Aorta (tissue), 5 donors: ENCODE data around the gene EXOC4. TPM values are rescaled to one million over a fixed set of nuclear protein-coding genes. Genes with fewer than 3 reads are reported as not detected.

ENCODE experiments used
- ATAC-seq: fragments of 200-7000 bp; cut with Tn5 transposase; one replicate; pipeline ENCODE4 v1.9.1; 2022; ENCODE audit warnings: moderate library complexity; ENCODE audit not compliant: low FRiP score
- DNase-seq, 2 donors: peaks; one replicate each; pipeline ENCODE4 v3.0.0-alpha.2; 2020
- H3K27ac ChIP-seq, 2 donors: one replicate each; pipeline ENCODE4 v1.5.1; 2013; ENCODE audit warnings: low read length in 2 of 2, mild to moderate bottlenecking in 2 of 2, moderate library complexity in 2 of 2, control low read depth in 1 of 2, inconsistent platforms in 1 of 2, low read depth in 1 of 2
- H3K27me3 ChIP-seq, 2 donors: one replicate each; pipeline ENCODE4 v1.6.1; 2013; ENCODE audit warnings: control low read depth in 1 of 2, low read length in 1 of 2, mild to moderate bottlenecking in 1 of 2, moderate library complexity in 1 of 2; ENCODE audit not compliant: insufficient read depth in 2 of 2, control insufficient read depth in 1 of 2
- H3K36me3 ChIP-seq, 2 donors: one replicate each; pipeline ENCODE4 v1.6.1; 2013; ENCODE audit warnings: control low read depth in 1 of 2, low read length in 1 of 2, mild to moderate bottlenecking in 1 of 2; ENCODE audit not compliant: insufficient read depth in 2 of 2, control insufficient read depth in 1 of 2
- H3K4me1 ChIP-seq, 2 donors: one replicate each; pipeline ENCODE4 v1.6.1; 2013; ENCODE audit warnings: low read length in 2 of 2, control low read depth in 1 of 2, mild to moderate bottlenecking in 1 of 2, moderate library complexity in 1 of 2; ENCODE audit not compliant: insufficient read depth in 2 of 2, control insufficient read depth in 1 of 2
- H3K4me3 ChIP-seq, 2 donors: one replicate each; pipeline ENCODE4 v1.5.1; 2013; ENCODE audit warnings: low read length in 2 of 2, control low read depth in 1 of 2, mild to moderate bottlenecking in 1 of 2
- H3K9me3 ChIP-seq: one replicate; pipeline ENCODE4 v1.6.1; 2013; ENCODE audit warnings: mild to moderate bottlenecking, low read length; ENCODE audit not compliant: control insufficient read depth
- whole genome bisulfite sequencing, 2 donors: extraction: QIAGEN DNeasy Blood & Tissue Kit; methylation state at CpG; one replicate each; pipeline ENCODE4 v1.1.7; 2013; 5-methylcytosine and 5-hydroxymethylcytosine counted together
- intact Hi-C, 2 donors: fragments of 100-400 bp; cut with DNase I; formaldehyde crosslinking; loops; one replicate each; pipeline versions ENCODE4 v1.14.2 to v1.15.0; 2022
- polyA plus RNA-seq, 2 donors: library from polyadenylated mRNA; stranded (reverse); fragments of 200-250 nt; gene quantifications; one replicate each; pipeline ENCODE4 v1.2.3, GENCODE V29; 2013
- total RNA-seq, 2 donors: library from RNA; stranded (reverse); fragmentation: NEBNext Ultra II Directional; extraction: Animal tissue kit (Norgen Biotek cat#: 25700); gene quantifications; one replicate each; pipeline ENCODE4 v1.2.1, GENCODE V29; 2021
- donor health status: healthy with polysubstance abuse.
- donor health status: Bipolar disorder and iron deficiency.
- donor health status: DM: no; HTN: no; CAD: no.
- donor health status: DM: no; HTN: no; CAD: no.
- donor health status: DM: yes; HTN: yes; CAD: no.

The EXOC4 gene
- total and polyA plus RNA-seq, 4 donors = 19.9 to 109 (median 45.9) TPM

DNA sequence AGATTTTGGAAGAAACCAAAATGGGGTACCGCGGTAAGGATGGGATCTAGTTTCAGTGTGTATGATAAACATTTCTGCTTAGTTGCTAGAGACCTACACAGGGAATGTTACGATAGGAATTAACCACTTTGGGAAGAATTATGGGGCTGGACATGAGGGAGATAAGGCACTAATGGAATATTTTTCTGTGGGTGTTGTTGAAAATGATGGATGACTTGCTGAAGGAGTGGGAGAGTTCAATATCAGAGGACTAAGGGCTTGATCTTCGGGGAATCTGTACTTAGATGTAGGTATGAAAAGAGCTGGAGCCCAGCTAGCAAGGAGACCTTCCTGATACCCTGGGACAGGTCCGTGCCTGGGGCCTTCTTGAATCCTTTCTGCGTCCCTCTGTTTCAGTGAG, 303.7 kb downstream of the EXOC4 start:
- intact Hi-C loops = no loop called here
- DNase-seq (no peak), ATAC-seq (no peak)
- no peaks in the 10 kb centered on the region for H3K27me3 ChIP-seq
- H3K4me3 ChIP-seq = no peak overlapping the region
- WGBS, 2 donors = 70 to 73% methylated on average over 6 of the region's 6 CpGs
- H3K9me3 ChIP-seq = no peaks in the 10 kb centered on the region
- no peak overlapping the region for H3K27ac ChIP-seq
- H3K36me3 ChIP-seq = no peaks in the 10 kb centered on the region
- no peaks in the 10 kb centered on the region for H3K4me1 ChIP-seq

- Histone ChIP-seq H3K27me3 (no peaks in the 10 kb centered on the region), H3K4me1 (no peaks in the 10 kb centered on the region), H3K4me3 (no peak overlapping the region), H3K9me3 (no peaks in the 10 kb centered on the region), H3K27ac (no peak overlapping the region), H3K36me3 (no peaks in the 10 kb centered on the region)
- ATAC-seq = no peak
- intact Hi-C loops = no loop called here
- 94 to 97% methylated on average over 2 of the region's 2 CpGs for WGBS, 2 donors
- no peak for DNase-seq
Observed at GRCh38 chr7:133560900-133561299, 308.0 kb downstream of the EXOC4 start.

GRCh38 chr7:133561396-133561795, 308.5 kb downstream of the EXOC4 start:
- H3K4me3 ChIP-seq = no peak overlapping the region
- WGBS, 2 donors = 77 to 88% methylated on average over 3 of the region's 3 CpGs
- H3K36me3 ChIP-seq = no peaks in the 10 kb centered on the region
- H3K27me3 ChIP-seq = no peaks in the 10 kb centered on the region
- H3K27ac ChIP-seq = no peak overlapping the region
- intact Hi-C loops = no loop called here
- H3K9me3 ChIP-seq = no peaks in the 10 kb centered on the region
- DNase-seq (no peak), ATAC-seq (no peak)
- H3K4me1 ChIP-seq = no peaks in the 10 kb centered on the region

- H3K4me1 ChIP-seq = no peaks in the 10 kb centered on the region
- intact Hi-C loops = no loop called here
- no peaks in the 10 kb centered on the region for H3K27me3 ChIP-seq
- no peak for DNase-seq
- no peaks in the 10 kb centered on the region for H3K9me3 ChIP-seq
- H3K36me3 ChIP-seq = no peaks in the 10 kb centered on the region
- WGBS, 2 donors = 78 to 86% methylated on average over 4 of the region's 4 CpGs
- no peak overlapping the region for H3K4me3 ChIP-seq
- H3K27ac ChIP-seq = no peak overlapping the region
- ATAC-seq = no peak
Observed at GRCh38 chr7:133562621-133563020, 309.7 kb downstream of the EXOC4 start.

- WGBS, 2 donors = 80 to 90% methylated on average over 5 of the region's 5 CpGs
- H3K36me3 ChIP-seq = no peaks in the 10 kb centered on the region
- DNase-seq = no peak
- no peaks in the 10 kb centered on the region for H3K4me1 ChIP-seq
- no peaks in the 10 kb centered on the region for H3K9me3 ChIP-seq
- no peak overlapping the region for H3K4me3 ChIP-seq
- intact Hi-C loops = no loop called here
- no peak for ATAC-seq
- no peak overlapping the region for H3K27ac ChIP-seq
- no peaks in the 10 kb centered on the region for H3K27me3 ChIP-seq
Observed at GRCh38 chr7:133563251-133563650, 310.4 kb downstream of the EXOC4 start.

DNA sequence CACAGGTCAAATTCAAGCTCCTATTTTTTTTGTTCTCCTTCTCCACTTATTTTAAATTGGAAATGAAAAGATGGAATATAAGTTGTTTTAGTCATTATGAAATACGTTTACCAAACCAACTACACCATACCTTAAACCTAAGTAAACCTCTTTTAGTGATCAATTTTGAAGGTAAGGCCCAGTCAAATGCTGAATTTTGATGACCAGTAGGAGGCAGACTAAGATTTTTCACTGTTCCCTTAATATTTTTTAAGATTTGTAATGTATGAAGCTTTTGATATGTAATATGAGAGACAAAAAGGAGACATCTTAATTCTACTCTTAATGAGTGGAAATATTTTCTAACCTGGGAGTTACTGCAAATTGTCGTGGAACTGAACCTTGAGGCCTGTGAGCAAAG, 311.6 kb downstream of the EXOC4 start:
- Histone ChIP-seq H3K36me3 (no peaks in the 10 kb centered on the region), H3K9me3 (no peaks in the 10 kb centered on the region), H3K27ac (no peak overlapping the region), H3K27me3 (no peaks in the 10 kb centered on the region), H3K4me1 (no peaks in the 10 kb centered on the region), H3K4me3 (no peak overlapping the region)
- ATAC-seq = no peak
- no peak for DNase-seq
- intact Hi-C loops = no loop called here
- WGBS, 2 donors = 96 to 97% methylated on average over 2 of the region's 2 CpGs

GRCh38 chr7:133568544-133568943, 315.7 kb downstream of the EXOC4 start:
- DNase-seq (no peak), ATAC-seq (no peak)
- no peaks in the 10 kb centered on the region for H3K4me1 ChIP-seq
- no peaks in the 10 kb centered on the region for H3K36me3 ChIP-seq
- no peaks in the 10 kb centered on the region for H3K9me3 ChIP-seq
- intact Hi-C loops = no loop called here
- 69 to 77% methylated on average over 3 of the region's 3 CpGs for WGBS, 2 donors
- no peak overlapping the region for H3K27ac ChIP-seq
- H3K4me3 ChIP-seq = no peak overlapping the region
- no peaks in the 10 kb centered on the region for H3K27me3 ChIP-seq

DNA sequence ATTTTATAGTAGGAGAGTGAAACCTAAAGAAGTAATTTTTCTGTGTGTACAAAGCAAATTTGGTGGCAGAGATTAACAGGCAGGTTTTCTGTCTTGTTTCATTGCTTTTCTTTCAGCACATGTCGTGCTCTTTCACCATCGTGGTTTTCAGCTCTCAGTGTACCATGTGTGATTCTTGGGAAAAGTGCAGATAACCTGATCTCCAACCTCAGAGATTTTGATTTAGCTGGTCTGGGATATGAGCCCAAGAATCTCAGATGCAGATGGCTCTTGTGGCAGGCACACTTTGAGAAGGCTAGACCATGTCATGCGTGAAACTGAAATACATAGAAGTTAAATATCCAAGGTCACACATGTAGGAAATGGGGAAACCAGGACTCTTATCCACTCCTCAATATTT, 317.4 kb downstream of the EXOC4 start:
- Histone ChIP-seq H3K27ac (no peak overlapping the region), H3K36me3 (no peaks in the 10 kb centered on the region), H3K4me3 (no peak overlapping the region), H3K27me3 (no peaks in the 10 kb centered on the region), H3K9me3 (no peaks in the 10 kb centered on the region), H3K4me1 (no peaks in the 10 kb centered on the region)
- ATAC-seq (no peak), DNase-seq (no peak)
- 78 to 83% methylated on average over 3 of the region's 3 CpGs for WGBS, 2 donors
- intact Hi-C loops = no loop called here

GRCh38 chr7:133571076-133571475, 318.2 kb downstream of the EXOC4 start:
- intact Hi-C loops = no loop called here
- no peaks in the 10 kb centered on the region for H3K27me3 ChIP-seq
- ATAC-seq (no peak), DNase-seq (no peak)
- peaks cover 0 to 2% of the 10 kb centered on the region in 2 donors for H3K4me1 ChIP-seq
- no peak overlapping the region for H3K4me3 ChIP-seq
- H3K36me3 ChIP-seq = no peaks in the 10 kb centered on the region
- H3K27ac ChIP-seq = no peak overlapping the region
- no peaks in the 10 kb centered on the region for H3K9me3 ChIP-seq
- 88 to 89% methylated on average over 3 of the region's 3 CpGs for WGBS, 2 donors
